ENCODE measurements around the gene NCAM1.
"Not testable (repeated sequence)": the region's sequence is repeated elsewhere in the genome, so short reads cannot be mapped to it uniquely, and the experiment has no call there.

Gene NCAM1

GRCh38 chr11:112961146-112961668 is at the start of gene NCAM1:
Gene NCAM1 (plus strand): TSS chr11:112961420.
- DNase-seq, result no peak

- DNase-seq, result no peak
These were observed 38.6 kb upstream of the NCAM1 start for GRCh38 chr11:112922606-112923005.

- DNase-seq, result not testable (repeated sequence)
These were observed 36.4 kb upstream of the NCAM1 start for GRCh38 chr11:112924836-112925235.

GRCh38 chr11:112925516-112926310 is 35.5 kb upstream of the NCAM1 start:
- no peak for DNase-seq

DNA sequence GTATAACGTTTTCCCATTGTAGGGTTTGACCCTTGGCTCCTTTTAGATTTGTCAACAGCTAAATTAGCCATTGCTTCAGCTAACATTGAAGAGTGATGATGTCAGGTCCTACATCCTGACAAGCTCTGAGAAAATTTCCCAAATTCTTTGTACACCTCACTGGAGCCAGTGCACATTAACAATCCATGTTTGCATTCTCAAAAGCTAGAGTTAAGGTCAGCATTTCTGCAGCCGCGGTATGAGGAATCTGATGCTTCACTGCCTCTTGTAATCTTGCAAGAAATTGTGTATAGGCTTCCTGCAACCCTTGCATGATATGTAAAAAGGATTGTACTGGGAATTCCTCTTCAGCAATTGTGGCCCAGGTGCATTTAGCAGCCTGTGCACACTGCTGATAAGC is 33.1 kb upstream of the NCAM1 start:
- DNase-seq, result no peak

DNA sequence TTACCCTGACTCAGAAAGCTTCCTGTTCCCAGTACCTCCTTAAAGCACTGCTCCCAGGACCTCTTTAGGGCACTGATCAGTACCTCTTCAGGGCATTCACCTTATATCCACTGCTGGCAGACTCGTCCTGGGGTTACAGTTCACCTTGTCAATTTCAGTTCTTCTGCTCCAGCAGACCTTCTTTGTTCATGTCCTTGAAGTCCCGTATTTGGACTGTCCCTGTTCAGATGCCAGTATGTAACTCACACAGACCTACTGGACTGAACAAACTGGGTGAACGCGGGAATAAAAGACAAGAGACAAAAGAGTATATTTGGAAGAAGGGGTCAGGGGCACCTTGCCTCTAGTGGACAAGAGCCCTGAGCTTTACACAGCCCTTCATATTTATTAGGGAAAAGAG is 31.8 kb upstream of the NCAM1 start:
- no peak for DNase-seq

DNA sequence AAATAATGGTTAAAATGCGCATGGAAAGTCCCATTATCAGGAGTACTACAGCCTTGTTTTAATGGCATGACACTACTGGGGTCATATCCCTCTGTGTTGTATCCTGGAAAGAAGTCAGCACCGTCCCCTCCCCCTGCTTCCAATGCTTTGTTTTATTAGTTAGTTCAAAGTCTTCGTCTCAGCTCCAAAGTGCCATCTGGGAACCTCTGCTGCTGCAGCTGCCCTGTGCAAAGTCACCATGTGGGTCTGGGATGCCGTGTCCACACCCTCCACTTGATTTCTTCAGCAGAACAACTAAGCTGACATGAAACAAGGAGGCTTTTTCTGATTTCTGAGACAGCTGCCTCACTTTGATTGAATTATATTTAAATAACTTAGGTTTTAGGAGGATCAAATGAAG is 29.5 kb upstream of the NCAM1 start:
- DNase-seq, result no peak

DNA sequence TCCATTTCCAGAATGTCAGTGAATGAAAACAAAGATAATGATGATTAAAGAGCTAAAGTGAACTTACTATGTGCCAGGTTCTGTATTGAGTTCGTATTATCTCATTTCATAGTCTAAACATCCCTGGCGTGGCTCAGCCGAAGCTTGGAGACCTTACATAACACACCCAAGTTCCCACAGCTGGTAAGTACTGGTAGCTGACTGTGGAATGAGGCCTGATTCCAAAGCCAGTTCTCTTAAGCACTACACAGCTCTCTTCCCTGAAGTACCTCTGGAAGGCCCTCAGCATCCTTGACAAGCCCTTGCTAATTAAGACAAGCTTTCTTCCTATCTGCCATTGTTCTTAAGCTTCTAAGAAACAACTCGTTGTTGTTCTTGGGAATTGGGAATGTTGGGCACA is 28.6 kb upstream of the NCAM1 start:
- DNase-seq, result no peak

GRCh38 chr11:112933970-112934369 is 27.2 kb upstream of the NCAM1 start:
- DNase-seq, result no peak

GRCh38 chr11:112941104-112941503 is 20.1 kb upstream of the NCAM1 start:
- DNase-seq, result no peak

- no peak for DNase-seq
These were observed 18.1 kb upstream of the NCAM1 start for GRCh38 chr11:112942966-112943643.

DNA sequence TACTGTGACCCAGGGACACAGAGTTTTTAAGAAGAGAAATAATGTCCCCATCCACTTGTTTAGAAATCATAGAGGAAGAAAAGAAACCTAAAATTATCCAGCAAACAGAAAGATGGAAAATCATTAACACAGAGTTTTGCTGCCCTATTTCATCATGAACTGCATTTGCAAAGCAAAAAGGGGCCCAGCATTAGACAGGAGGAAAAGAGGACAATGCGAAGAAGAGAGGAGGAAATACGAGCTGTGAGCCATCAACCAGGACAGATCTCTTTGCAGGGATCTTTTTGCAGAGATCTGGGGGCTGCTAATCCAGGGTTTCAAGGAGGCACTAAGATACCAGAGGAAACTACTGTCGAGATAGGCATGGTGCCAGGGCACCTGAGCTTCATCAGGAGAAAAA is 14.4 kb upstream of the NCAM1 start:
- no peak for DNase-seq

- no peak for DNase-seq
These were observed 11.2 kb upstream of the NCAM1 start for GRCh38 chr11:112949781-112950575.

DNA sequence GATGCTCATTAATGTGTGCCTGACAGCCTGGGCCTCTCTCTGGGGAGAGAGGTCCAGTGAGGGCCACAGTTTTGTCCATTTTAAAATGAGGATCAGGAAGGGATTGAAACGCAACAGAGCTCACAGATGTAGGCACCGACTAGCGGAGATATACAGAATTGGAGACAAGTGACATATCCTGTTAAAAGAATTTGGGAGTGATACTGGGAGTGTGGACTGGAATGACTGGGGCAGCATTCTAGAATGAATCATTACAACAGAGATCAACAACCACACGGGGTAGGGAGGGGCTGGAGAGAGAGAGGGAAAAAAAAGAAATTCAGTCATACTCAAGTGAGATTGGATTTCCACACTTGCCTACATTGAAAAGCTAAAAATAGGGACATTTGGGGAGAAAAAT is 2.5 kb upstream of the NCAM1 start:
- DNase-seq, result no peak

- DNase-seq, result no peak
These were observed 745 bp downstream of the NCAM1 start for GRCh38 chr11:112961751-112962578.

GRCh38 chr11:112962579-112963367 is 1.6 kb downstream of the NCAM1 start:
- no peak for DNase-seq

GRCh38 chr11:112963368-112963955 is 2.2 kb downstream of the NCAM1 start:
- no peak for DNase-seq

- no peak for DNase-seq
These were observed 4.4 kb downstream of the NCAM1 start for GRCh38 chr11:112965656-112966055.

DNA sequence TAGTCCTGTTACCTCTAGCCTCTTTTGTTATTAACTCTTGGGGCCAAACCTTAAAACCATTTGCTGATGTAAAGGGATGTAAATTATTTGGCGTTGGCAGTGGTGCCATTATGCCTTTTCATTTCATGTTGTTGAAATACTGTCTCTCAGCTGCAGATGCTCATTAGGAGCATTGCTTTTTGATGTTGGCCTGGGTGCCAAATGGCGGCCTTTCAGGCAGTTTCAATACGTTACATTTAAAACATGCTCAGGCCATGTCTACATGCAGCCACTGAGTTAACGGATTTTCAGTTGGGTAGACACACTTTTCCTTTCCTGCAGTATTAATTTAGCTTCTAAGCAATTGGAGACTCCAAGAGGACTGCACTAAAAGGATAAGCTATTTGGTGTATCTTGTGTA is 5.3 kb downstream of the NCAM1 start:
- DNase-seq, result no peak

- DNase-seq, result no peak
These were observed 5.9 kb downstream of the NCAM1 start for GRCh38 chr11:112967082-112967481.

All from GF-D8 (cell line).